Measurements from ENCODE around the gene CRP.
"Not testable (repeated sequence)": the region's sequence is repeated elsewhere in the genome, so short reads cannot be mapped to it uniquely, and the experiment has no call there.

CRP gene

DNA sequence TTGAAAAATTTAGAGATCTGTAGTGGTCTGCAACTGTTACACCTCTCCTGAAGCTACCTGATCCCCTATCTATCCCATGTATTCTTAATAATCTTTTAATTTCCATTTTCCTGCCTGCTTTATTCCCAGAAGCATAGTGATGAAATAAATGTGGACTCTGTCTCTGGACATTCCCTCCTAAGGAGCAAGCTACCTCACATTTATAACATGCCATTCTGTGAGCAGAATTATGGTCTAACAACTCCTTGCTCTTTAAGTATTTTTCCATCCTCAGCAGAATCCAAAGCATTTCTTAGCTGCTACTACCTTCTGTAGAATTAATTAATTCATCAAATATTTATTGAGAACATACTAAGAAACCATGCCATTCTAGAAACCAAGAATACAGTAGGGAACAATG lies 15.1 kb downstream of the CRP start:
- DNase-seq, result no peak

DNA sequence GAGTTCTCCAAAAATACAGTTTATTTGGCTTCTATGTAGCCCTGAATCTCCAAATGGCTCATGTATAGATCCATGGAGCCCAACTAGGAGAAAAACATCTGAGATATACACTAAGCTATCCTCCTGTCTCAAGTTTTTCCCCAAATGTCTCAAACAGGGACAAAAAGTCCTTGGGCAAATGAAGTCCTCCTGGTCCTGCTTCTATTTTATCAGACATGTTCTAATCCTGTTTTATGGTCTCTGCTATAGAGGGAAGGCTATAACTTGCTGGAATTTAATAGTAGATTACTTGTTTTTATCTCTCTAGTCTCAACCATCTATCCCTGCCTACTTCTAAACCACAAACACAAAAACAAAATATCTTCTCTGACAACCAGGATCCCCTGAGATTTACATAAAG lies 26.9 kb downstream of the CRP start:
- DNase-seq, result no peak

DNA sequence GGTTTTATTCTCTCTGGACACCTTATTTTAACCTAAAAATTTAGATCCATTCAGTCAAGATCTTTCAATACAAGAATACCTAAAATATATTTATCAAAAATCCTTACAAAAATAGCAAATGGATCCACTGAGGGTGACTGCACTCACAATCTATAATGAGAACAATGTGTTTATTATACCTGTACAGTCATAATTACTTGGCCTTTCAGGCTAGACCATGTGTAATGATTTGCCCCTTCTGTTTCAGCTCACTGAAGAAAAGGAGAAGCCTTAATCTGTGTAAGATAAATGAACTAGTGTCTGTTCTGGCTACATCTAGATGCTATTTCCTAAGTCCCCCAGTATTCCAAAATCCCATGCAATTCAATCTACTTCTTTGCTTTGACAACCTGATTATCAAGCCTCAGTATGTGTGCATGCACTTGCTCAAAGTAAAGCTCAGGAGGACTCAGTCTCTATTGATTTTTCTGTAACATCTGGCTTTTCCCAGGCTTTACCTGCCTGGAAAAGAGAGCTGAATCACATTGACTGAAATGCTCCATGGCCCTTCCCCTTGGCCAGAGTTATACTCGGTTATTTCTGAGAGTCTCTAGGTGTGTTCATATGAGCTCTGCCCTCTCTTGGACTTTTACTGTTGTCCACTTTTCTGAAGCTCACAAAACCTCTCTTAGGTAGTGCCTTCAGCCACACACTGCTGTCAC lies 27.6 kb downstream of the CRP start:
- no peak for DNase-seq

- no peak for DNase-seq
Observed at GRCh38 chr1:159678939-159679338, 35.5 kb downstream of the CRP start.

- DNase-seq, result no peak
Observed at GRCh38 chr1:159675046-159675445, 39.3 kb downstream of the CRP start.

DNA sequence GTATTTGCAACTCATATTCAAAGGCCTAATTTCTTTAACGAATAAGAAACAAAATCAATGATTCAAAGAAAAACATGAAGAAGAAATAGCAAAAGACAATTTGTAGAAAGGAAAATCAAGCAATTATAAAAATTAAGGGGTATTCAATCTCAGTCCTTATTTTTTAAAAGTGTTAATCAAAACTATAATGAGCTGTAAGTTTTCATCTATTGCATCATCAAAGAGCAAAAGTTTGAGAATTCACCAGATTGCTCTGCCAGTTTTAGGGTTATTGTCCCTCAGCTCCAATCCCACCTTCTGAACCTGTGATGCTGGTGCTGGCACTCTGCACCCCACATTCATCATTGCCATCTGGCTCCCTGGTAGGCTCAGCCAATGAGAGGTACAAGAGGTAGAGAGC lies 42.0 kb downstream of the CRP start:
- not testable (repeated sequence) for DNase-seq

- DNase-seq, result no peak
Observed at GRCh38 chr1:159669338-159669737, 45.1 kb downstream of the CRP start.

- no peak for DNase-seq
Observed at GRCh38 chr1:159668739-159669138, 45.6 kb downstream of the CRP start.

- no peak for DNase-seq
Observed at GRCh38 chr1:159664247-159664646, 50.1 kb downstream of the CRP start.

DNA sequence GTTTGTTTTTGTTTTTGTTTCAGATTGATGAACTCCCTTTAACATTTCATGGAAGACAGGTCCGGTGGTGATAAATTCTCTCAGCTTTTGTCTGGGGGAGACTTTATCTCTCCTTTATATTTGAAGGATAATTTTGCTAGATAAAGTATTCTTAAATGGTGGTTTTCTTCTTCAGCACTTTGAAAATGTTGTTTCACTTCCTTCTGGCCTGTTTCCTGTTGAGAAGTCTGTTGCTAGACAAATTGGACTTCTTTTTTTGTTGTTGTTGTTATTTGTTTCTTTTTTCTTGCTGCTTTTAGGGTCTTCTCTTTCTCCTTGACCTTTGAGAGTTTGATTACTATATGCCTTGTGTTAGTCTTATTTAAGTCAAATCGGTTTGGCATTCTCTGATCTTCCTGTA lies 50.8 kb downstream of the CRP start:
- DNase-seq, result no peak

All from right forelimb (tissue), 1 donor.